HUES64 (cell line): ENCODE measurements around the gene HECTD3.
"Not testable (repeated sequence)": the region's sequence is repeated elsewhere in the genome, so short reads cannot be mapped to it uniquely, and the experiment has no call there.

Experiments used
- H3K27ac ChIP-seq: 2 replicates; pipeline ENCODE4 v1.7.0; 2013; ENCODE audit warnings: low read depth, low read length, inconsistent platforms
- H3K27me3 ChIP-seq: 2 replicates; pipeline ENCODE4 v1.6.1; 2013; ENCODE audit warnings: mild to moderate bottlenecking, low read length; ENCODE audit not compliant: insufficient read depth
- H3K36me3 ChIP-seq: 2 replicates; pipeline ENCODE4 v1.6.1; 2013; ENCODE audit warnings: mild to moderate bottlenecking, low read length; ENCODE audit not compliant: insufficient read depth
- H3K4me1 ChIP-seq: 2 replicates; pipeline ENCODE4 v1.6.1; 2013; ENCODE audit warnings: mild to moderate bottlenecking, low read length, moderate library complexity; ENCODE audit not compliant: insufficient read depth
- H3K4me3 ChIP-seq: 2 replicates; pipeline ENCODE4 v1.5.1; 2013; ENCODE audit warnings: mild to moderate bottlenecking, low read length, moderate library complexity
- H3K9ac ChIP-seq: 2 replicates; pipeline ENCODE4 v1.6.1; 2013; ENCODE audit warnings: mild to moderate bottlenecking, low read depth, low read length
- H3K9me3 ChIP-seq: 2 replicates; pipeline ENCODE4 v1.6.1; 2013; ENCODE audit warnings: low read depth, low read length; ENCODE audit not compliant: insufficient read depth
- WGBS: fragments of 150-250, 120-280 bp; methylation state at CpG from one replicate; pipeline ENCODE4 v1.1.7; 2013; ENCODE audit warnings: missing lambda C conversion rate; 5-methylcytosine and 5-hydroxymethylcytosine counted together

HECTD3 gene

DNA sequence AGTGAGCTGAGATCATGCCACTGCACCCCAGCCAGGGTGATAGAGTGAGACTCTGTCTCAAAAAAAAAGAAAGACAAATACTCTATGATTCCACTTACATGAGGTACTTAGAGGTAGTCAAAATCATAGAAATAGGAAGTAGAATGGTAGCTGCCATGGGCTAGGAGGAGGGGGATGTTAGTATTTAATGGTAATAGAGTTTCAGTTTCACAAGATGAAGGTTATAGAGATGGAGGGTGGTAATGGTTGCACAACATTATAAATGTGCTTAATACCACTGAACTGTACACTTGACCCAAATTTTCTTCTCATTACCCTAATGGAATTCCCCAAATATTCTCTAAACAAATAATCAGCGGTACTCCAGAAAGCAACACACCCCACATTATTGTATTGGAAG is 37.5 kb downstream of the HECTD3 start:
- WGBS, result 88% methylated on average over 1 of the region's 1 CpG

DNA sequence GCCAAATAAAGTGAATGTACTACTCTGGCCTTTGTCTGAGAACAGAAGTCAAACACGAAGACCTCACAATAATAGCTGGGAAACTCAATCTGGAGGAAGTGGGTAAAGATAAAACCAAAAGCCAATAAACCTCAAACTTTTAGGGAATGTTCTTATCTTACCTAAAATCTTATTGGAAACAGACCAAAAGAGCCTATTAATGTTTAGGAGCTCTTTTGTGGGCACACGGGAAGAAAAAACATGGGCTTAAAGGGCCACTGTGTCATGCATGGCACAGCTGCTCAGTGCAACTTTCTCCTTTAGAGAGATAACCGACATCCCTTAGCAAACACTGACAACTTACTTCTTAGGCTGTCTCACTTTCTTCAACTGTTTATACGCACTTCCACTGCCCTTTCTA is 40.8 kb downstream of the HECTD3 start:
- WGBS, result 91% methylated on average over 4 of the region's 4 CpGs
- Histone ChIP-seq H3K4me1 (no peaks in the 10 kb centered on the region), H3K9me3 (no peaks in the 10 kb centered on the region), H3K36me3 (peaks cover 14% of the 10 kb centered on the region; the same call in 1 of the 2 replicates), H3K9ac (no peak overlapping the region), H3K27ac (no peak overlapping the region), H3K4me3 (no peak overlapping the region), H3K27me3 (no peaks in the 10 kb centered on the region)

More for the DNA sequence above, 37.5 kb downstream of the HECTD3 start:
- Histone ChIP-seq H3K4me3 (no peak overlapping the region), H3K27ac (no peak overlapping the region), H3K4me1 (no peaks in the 10 kb centered on the region), H3K9ac (no peak overlapping the region), H3K36me3 (peaks cover 47% of the 10 kb centered on the region), H3K9me3 (peaks cover 7% of the 10 kb centered on the region; the same call in 1 of the 2 replicates), H3K27me3 (no peaks in the 10 kb centered on the region)

DNA sequence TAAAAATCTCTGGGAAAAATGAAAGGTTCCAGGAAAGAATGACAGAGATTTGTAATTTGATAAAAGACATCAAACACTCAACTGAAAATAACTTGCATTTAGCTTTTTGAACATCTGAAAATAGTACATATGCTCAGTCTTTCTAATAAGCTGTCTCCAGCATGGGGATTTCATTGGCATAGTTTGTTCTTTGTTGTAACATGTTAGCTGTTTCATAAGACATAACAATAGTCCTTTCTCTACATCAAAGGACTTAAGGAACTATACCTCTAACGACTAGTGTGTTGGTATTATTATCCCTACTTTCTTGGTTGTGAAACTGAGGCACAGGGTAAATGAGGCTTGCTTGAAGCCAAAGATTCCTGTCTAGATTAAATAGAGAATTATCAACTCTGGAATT is 46.7 kb downstream of the HECTD3 start:
- 100% methylated on average over 1 of the region's 1 CpG for WGBS
- Histone ChIP-seq H3K36me3 (0 out of 2 replicates have a peak, but pooled peaks cover 3% of the 10 kb centered on the region), H3K27me3 (no peaks in the 10 kb centered on the region), H3K27ac (no peak overlapping the region), H3K4me1 (no peaks in the 10 kb centered on the region), H3K4me3 (no peak overlapping the region), H3K9me3 (no peaks in the 10 kb centered on the region), H3K9ac (no peak overlapping the region)

DNA sequence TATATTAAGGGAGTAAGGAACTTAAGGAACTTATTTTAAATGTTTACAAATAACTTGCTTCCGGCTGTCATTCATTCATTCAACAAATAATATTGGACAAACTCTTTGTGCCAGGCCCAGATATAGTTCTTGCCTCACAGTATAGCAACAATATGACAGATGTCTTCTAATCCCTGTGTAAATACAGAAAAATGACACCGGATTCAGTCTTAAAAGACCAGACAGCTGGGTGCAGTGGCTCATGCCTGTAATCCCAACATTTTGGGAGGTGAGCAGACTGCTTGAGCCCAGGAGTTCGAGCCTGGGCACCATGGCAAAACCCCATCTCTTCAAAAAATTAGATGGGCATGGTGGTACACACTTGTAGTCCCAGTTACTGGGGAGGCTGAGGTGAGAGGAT is 48.4 kb downstream of the HECTD3 start:
- Histone ChIP-seq H3K27me3 (no peaks in the 10 kb centered on the region), H3K4me1 (no peaks in the 10 kb centered on the region), H3K9ac (no peak overlapping the region), H3K4me3 (no peak overlapping the region), H3K36me3 (peaks cover 4% of the 10 kb centered on the region; the same call in 1 of the 2 replicates), H3K9me3 (no peaks in the 10 kb centered on the region), H3K27ac (no peak overlapping the region)
- WGBS, result 92% methylated on average over 3 of the region's 3 CpGs

DNA sequence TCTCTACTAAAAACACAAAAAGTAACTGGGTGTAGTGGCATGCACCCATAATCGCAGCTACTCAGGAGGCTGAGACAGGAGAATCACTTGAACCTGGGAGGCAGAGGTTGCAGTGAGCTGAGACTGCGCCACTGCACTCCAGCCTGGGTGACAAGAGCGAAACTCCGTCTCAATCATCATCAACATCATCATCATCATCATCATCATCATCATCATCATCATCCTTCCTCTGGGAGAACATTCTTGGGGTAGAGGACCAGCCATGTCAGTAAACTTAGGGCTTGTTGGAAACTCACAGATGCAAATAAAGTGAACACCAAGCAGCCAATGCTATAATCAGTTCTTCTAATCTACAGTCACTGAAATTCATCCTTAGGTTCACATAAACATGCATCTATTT is 49.1 kb downstream of the HECTD3 start:
- not testable (repeated sequence) for H3K9ac ChIP-seq, H3K36me3 ChIP-seq, H3K27ac ChIP-seq, H3K4me1 ChIP-seq, H3K27me3 ChIP-seq, H3K4me3 ChIP-seq, H3K9me3 ChIP-seq
- 98% methylated on average over 4 of the region's 4 CpGs for WGBS

DNA sequence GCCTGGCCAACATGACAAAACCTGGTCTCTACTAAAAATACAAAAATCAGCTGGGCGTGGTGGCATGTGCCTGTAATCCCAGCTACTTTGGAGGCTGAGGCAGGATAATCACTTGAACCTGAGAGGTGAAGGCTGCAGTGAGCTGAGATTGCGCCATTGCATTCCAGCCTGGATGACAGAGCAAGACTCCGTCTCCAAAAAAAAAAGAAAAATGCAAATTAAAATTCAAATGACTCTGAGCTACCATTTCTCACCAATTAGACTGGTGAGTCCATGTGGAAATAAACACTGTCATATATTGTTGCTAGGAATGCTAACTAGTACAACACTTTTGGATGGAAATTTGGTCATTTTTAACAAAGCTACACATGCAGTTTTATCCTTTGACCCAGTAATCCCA is 53.6 kb downstream of the HECTD3 start:
- H3K36me3 ChIP-seq, H3K27ac ChIP-seq: not testable (repeated sequence)
- WGBS, result 90% methylated on average over 3 of the region's 3 CpGs

DNA sequence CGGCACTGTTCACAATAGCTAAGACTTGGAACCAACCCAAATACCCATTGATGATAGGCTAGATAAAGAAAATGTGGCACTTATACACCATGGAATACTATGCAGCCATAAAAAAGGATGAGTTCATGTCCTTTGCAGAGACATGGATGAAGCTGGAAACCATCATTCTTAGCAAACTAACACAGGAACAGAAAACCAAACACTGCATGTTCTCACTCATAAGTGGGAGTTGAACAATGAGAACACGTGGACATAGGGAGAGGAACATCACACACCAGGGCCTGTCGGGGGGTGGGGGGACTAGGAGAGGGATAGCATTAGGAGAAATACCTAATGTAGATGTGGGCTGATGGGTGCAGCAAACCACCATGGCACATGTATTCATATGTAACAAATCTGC is 55.0 kb downstream of the HECTD3 start:
- not testable (repeated sequence) for H3K4me1 ChIP-seq, H3K27me3 ChIP-seq, H3K27ac ChIP-seq, H3K4me3 ChIP-seq, H3K36me3 ChIP-seq, H3K9ac ChIP-seq, H3K9me3 ChIP-seq
- WGBS, result 97% methylated on average over 2 of the region's 3 CpGs

More for the DNA sequence above, 53.6 kb downstream of the HECTD3 start:
- not testable (repeated sequence) for H3K9ac ChIP-seq, H3K4me1 ChIP-seq, H3K27me3 ChIP-seq, H3K4me3 ChIP-seq, H3K9me3 ChIP-seq
